GM10266 (cell line): Measurements from ENCODE around the gene C13orf42.

Experiments
- DNase-seq: peaks from one replicate; pipeline ENCODE4 v3.0.0; 2012; ENCODE audit errors: extremely low spot score
- TF ChIP-seq, protein P1 (sequence below): IDR thresholded peaks from 2 replicates; pipeline ENCODE4 v1.5.1; 2012; ENCODE audit warnings: mild to moderate bottlenecking, low read depth; ENCODE audit not compliant: control insufficient read depth, insufficient read depth; ENCODE audit errors: missing control alignments

The C13orf42 gene

DNA sequence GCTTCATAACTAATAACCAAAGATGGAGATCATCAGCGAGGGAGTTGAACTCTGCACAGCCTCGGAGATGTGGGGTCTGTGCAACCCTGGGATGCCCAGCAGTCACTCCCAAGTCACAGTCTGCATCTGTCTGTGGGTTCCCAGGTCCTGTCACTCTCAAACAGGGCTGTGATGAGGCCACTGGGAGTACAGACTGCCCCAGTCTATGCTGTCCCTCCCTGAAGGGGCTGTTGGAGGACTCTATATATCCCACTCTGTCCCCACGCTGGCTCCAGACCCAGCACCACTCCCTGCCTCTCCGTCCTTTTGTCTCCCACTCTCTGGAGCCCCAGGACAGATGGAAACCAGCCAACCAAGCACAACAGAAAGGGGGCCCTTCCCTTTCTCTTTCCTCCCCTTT is 26.2 kb upstream of the C13orf42 start:
- TF ChIP-seq, protein P1, sequence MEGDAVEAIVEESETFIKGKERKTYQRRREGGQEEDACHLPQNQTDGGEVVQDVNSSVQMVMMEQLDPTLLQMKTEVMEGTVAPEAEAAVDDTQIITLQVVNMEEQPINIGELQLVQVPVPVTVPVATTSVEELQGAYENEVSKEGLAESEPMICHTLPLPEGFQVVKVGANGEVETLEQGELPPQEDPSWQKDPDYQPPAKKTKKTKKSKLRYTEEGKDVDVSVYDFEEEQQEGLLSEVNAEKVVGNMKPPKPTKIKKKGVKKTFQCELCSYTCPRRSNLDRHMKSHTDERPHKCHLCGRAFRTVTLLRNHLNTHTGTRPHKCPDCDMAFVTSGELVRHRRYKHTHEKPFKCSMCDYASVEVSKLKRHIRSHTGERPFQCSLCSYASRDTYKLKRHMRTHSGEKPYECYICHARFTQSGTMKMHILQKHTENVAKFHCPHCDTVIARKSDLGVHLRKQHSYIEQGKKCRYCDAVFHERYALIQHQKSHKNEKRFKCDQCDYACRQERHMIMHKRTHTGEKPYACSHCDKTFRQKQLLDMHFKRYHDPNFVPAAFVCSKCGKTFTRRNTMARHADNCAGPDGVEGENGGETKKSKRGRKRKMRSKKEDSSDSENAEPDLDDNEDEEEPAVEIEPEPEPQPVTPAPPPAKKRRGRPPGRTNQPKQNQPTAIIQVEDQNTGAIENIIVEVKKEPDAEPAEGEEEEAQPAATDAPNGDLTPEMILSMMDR: no peak
- DNase-seq: no peak

DNA sequence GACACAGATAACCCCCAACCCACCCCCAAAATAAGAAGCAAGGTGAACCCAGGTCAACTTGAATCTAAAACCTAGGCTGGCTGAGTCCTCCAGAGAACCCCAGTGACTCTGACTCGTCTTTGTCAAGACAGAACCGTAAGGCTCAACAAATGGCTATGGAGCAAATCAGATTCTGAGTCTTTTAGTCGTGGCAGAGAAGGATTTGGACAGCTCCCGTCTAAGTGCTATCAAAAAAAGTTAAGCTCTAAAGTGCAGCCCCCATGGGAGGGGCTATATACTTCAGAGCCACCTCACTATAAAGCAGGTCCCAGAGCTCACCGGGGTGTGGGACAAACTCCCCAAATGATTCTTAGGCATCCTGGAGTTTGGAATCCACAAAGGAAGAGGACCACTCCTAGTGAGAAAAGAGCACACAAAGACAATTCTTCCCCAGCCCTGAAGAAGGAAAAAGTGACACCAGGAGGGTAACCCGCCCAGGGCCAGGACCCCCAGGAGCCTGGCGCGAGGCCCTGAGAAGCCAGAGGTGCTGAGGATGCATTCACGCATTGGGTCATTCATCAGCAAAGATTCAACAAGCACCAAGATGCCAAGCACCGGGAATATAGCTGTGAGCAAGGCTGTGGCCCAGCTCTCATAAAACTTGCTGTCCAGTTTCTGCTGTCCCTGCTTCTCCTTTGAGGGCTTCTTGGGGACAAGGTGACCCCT is 25.4 kb upstream of the C13orf42 start:
- no peak for DNase-seq
- TF ChIP-seq, protein P1: no peak

DNA sequence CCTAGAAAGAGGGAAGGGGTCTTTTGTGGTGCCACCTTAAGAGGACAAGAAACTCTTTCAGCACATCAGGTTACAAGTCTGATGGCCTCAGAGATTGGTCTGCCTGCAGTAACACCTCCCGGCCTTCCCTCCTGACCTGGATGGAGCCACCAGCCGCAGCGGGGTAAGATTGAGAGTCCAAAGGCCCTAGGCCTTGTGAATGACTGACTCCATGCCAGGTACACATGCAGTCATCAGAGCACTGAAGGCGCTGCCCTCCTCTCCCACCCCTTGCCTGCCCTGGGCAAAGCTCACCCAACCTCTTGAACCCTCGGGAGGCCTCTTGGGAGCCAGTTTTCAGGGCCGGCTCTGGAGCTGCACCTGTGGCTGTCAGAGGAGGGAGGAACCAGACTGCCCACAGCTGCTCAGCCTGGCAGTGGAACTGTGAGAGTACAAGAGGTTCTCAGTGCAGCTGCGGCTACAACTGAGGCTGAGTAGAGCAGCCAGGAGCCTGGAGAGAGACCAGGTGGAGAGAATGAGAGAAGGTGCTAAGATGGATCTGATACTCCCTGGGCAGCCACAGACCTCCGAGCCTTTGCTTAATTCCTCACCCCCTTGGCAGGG is 23.8 kb upstream of the C13orf42 start:
- no peak for DNase-seq
- TF ChIP-seq, protein P1: no peak

DNA sequence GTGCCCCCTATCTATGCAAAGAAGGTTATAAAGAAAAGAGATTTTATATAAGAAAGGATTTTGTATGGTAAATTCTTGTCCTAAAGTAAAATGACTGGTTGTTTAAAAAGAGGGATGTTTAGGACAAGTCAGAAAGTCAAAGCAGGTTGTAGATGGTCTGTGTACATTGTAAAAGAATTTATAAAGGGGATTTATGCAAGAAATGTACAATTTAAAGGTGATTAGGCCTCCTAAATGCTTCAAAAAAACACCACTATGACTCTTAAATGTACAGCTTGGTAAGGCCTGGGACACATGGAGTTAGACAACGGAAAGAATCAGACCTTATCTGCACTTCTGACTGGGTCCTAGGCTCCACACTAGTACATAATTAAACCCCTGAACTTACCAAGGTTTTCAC is 19.3 kb upstream of the C13orf42 start:
- TF ChIP-seq, protein P1: no peak
- DNase-seq: no peak

DNA sequence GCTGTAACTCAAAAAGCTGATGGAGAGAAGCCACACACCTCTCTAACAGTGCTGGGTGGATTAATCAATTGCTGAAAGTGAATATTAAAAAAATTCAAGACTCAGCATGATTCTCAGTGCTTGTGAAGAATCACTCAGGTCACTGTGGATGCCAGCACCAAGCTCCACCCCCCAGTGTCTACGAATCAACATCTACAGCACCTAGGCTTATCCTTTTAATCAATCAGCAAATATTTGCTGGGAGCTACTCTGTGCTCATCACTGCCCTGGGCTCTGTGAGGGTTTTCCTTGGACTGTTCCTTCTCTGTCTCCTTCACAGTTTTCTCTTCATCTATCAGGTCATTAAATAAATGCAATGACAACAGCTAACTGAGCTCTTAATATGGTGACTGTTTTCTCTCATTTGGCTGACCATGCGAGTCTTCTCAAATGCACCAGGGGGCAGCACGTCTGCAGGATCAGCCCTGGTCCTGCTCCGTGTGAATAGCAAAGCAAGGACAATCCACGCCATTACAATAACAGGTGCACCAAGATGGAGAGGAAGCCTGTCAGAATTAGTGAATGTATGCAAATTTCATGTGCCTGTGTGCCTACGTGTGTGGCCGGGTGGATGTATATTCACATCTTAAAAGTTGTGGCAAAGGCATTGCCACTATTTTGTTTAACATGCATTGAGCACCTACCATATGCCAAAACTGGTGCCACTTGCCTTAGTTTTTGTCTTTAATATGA is 14.6 kb upstream of the C13orf42 start:
- DNase-seq: peak; percentile 54
- TF ChIP-seq, protein P1: peak; percentile 82

DNA sequence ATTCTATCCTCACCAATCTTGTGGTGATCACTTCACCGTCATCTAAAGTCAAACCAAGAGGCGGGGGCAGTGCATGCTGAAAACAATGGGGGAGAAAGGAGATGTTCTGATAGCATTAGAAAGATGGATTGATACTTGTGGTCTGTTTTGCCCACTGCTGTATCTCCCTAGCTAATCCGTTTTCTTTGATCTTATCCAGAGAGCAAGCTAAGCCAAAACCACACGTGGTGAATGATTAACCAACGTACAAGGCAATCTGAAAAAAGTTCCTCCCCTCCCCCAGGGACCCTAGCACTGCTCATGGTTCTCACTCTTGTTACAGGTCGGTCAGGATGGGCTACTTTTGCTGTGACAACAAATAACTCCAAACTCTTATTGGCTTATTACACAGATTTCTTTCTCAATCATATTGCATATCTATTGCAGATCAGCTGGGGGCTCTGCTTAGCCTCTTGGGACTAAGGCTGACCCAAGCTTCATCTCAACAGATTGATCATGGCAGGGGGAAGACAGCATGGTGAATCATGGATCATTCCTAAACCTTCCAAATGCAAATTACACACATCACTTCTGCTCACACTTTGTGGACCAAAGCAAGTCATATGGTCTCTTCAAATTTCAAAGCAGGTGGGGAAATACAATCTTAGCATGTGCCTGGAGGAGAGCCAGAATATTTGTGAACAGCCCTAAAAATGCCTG is 11.9 kb upstream of the C13orf42 start:
- TF ChIP-seq, protein P1: no peak
- no peak for DNase-seq
